ENCODE measurements around the gene GPR162. TPM values are rescaled to one million over a fixed set of nuclear protein-coding genes. Genes with fewer than 3 reads are reported as not detected.
A peak's percentile ranks its signal among the peaks of the same experiment; 100 is the strongest.
"Not testable (repeated sequence)": the region's sequence is repeated elsewhere in the genome, so short reads cannot be mapped to it uniquely, and the experiment has no call there.

Gene GPR162
- total RNA-seq, 1 donor from 2014 or later: 0.20 TPM

GRCh38 chr12:6853626-6854025 is 32.0 kb downstream of the GPR162 start:
- no peak for DNase-seq (ENCODE audit: low read depth in 2 of 2)

DNA sequence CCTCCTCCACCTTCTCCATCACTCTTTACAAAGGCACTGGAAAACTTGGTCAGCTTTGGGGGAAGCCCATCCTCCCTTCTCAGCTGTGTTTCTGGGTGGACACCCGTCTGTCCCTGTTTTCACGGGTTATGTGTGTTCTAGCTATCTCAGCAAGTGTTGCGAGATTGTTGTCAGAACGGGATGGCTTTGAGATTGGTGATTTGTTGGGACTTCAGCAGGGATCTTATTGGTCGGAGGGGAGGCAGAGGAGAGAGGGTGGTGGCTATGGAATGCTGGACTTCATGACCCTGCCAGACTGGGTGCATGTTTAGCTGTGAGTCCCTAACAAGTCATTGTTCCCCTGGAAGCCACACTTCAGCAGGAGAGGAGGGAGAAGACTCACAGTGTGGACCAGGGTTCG is 32.4 kb downstream of the GPR162 start:
- DNase-seq (ENCODE audit: low read depth in 2 of 2): no peak

DNA sequence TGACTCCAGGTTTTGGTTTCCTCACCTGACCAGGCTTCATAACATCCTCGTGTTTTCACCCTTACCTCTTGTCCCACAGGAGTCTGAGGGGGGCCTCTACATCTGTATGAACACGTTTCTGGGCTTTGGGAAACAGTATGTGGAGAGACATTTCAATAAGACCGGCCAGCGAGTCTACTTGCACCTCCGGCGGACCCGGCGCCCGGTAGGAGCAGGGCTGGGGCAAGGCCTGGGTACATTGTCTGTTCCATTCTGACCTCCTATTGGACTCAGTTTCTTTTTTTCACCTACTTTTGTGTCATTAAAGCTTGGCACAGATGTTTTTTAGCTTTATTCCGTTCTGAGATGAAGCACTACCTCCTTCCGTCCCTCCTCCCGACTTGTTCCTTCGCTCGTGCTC is 33.7 kb downstream of the GPR162 start:
- no peak for DNase-seq (ENCODE audit: low read depth in 2 of 2)

GRCh38 chr12:6858799-6859198 is 37.2 kb downstream of the GPR162 start:
- DNase-seq (ENCODE audit: low read depth in 2 of 2): no peak

GRCh38 chr12:6860116-6860515 is 38.5 kb downstream of the GPR162 start:
- DNase-seq (ENCODE audit: low read depth in 2 of 2): no peak

- no peak for DNase-seq (ENCODE audit: low read depth in 2 of 2)
Observed at GRCh38 chr12:6860942-6861341, 39.3 kb downstream of the GPR162 start.

GRCh38 chr12:6861391-6861790 is 39.8 kb downstream of the GPR162 start:
- no peak for DNase-seq (ENCODE audit: low read depth in 2 of 2)

- DNase-seq (ENCODE audit: low read depth in 2 of 2): no peak
Observed at GRCh38 chr12:6863033-6863432, 41.4 kb downstream of the GPR162 start.

GRCh38 chr12:6863586-6864321 is 42.1 kb downstream of the GPR162 start:
- DNase-seq (ENCODE audit: low read depth in 2 of 2): no peak

- not testable (repeated sequence) for DNase-seq (ENCODE audit: low read depth in 2 of 2)
Observed at GRCh38 chr12:6865307-6865706, 43.7 kb downstream of the GPR162 start.

GRCh38 chr12:6866163-6866919 is 44.7 kb downstream of the GPR162 start:
- no peak for DNase-seq (ENCODE audit: low read depth in 2 of 2)

- DNase-seq (ENCODE audit: low read depth in 2 of 2): no peak
Observed at GRCh38 chr12:6866920-6867412, 45.3 kb downstream of the GPR162 start.

GRCh38 chr12:6867413-6868210 is 46.0 kb downstream of the GPR162 start, which contains the start of gene TPI1:
Gene TPI1 (plus strand): TSS chr12:6867531. CDS start chr12:6867567, 36 bp downstream.
- DNase-seq (ENCODE audit: low read depth in 2 of 2): peak; percentile 88 to 91

DNA sequence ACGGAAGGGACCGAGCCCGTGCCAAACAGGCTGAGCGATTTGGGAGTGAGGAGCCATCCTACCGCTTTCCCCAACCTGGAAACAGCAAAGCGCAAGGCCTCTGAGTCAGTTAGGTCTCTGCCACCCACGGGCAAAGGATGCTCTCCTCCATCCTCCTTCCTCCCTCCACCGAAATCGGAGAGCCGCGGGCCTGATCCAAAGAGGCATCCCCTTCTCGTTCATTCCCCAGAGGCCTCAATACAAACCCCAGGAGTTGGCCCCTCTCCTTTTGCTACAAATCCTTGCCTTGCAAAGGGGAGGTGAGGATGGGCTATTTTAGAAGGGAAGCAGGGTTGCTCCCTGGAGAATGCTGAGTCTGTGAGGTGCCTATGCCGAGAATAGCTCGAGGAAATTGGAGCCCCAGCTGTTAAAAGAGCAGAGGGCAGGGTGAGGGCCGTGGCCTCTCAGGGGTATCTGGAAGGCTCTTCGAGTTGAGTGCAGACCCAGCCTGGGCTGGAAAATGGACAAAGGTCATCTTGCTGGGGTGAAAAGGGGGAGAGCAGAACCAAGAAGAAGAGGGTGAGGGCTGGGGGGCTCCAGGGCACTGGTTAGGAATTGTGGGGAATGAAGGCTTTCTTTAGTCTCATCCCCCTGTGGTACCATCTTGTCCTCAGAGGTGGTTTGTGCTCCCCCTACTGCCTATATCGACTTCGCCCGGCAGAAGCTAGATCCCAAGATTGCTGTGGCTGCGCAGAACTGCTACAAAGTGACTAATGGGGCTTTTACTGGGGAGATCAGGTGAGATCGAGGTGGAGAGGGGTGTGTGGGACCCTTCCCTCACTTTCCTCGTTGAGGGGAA is 46.8 kb downstream of the GPR162 start:
- DNase-seq (ENCODE audit: low read depth in 2 of 2): peak in 1 of 2 donors; percentile 42

- DNase-seq (ENCODE audit: low read depth in 2 of 2): peak; percentile 82 to 83
Observed at GRCh38 chr12:6869049-6870021, 47.7 kb downstream of the GPR162 start.

GRCh38 chr12:6870304-6870703 is 48.7 kb downstream of the GPR162 start:
- DNase-seq (ENCODE audit: low read depth in 2 of 2): not testable (repeated sequence)

GRCh38 chr12:6871052-6871957 is 49.7 kb downstream of the GPR162 start:
- no peak for DNase-seq (ENCODE audit: low read depth in 2 of 2)
